ENCODE data around the gene PRKAR1B.

DNA sequence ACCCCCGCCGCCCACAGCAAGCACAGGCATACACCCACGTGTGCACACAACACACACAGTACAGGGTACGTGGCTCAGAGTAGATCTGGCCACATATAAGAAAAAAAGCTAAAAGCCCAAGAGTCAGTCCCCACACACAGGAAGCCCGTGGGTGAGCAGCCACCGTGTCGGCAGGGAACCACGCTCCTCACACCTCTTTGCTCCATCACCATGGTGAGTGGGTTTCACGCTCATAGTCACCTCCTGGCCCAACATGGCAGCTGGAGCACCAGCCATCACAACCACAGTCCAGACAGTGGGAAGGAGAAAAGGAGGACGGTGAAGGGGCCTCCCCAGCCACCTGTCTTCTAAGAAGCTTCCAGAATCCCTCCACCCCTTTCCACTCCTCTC, 131.5 kb downstream of the PRKAR1B start:
- no peak for TF ChIP-seq POLR2AphosphoS5 (IDR thresholded peaks at IDR 0.05)
- TF ChIP-seq, protein P1, sequence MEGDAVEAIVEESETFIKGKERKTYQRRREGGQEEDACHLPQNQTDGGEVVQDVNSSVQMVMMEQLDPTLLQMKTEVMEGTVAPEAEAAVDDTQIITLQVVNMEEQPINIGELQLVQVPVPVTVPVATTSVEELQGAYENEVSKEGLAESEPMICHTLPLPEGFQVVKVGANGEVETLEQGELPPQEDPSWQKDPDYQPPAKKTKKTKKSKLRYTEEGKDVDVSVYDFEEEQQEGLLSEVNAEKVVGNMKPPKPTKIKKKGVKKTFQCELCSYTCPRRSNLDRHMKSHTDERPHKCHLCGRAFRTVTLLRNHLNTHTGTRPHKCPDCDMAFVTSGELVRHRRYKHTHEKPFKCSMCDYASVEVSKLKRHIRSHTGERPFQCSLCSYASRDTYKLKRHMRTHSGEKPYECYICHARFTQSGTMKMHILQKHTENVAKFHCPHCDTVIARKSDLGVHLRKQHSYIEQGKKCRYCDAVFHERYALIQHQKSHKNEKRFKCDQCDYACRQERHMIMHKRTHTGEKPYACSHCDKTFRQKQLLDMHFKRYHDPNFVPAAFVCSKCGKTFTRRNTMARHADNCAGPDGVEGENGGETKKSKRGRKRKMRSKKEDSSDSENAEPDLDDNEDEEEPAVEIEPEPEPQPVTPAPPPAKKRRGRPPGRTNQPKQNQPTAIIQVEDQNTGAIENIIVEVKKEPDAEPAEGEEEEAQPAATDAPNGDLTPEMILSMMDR (IDR thresholded peaks at IDR 0.05 in 8 of 11, conservative IDR thresholded peaks at IDR 0.05 in 3 of 11) = no peak
